Fibroblast of lung (primary cell): ENCODE results near the gene KRTAP5-2. TPM values are rescaled to one million over a fixed set of nuclear protein-coding genes. Genes with fewer than 3 reads are reported as not detected.

Source experiments
- DNase-seq, 2 donors: peaks; one replicate each; pipeline versions ENCODE4 v3.0.0 to v3.0.0-alpha.2; 2010; ENCODE audit warnings: low read depth in 2 of 2
- H2AFZ ChIP-seq: 2 replicates; pipeline ENCODE4 v1.5.1; 2012; ENCODE audit warnings: low read length, control low read depth, inconsistent platforms
- H3K27ac ChIP-seq: 2 replicates; pipeline ENCODE4 v1.5.1; 2011; ENCODE audit warnings: low read length, control low read depth; ENCODE audit not compliant: insufficient read depth
- H3K27me3 ChIP-seq: 2 replicates; pipeline ENCODE4 v1.5.1; 2011; ENCODE audit warnings: mild to moderate bottlenecking, low read length; ENCODE audit not compliant: control insufficient read depth, insufficient read depth
- H3K36me3 ChIP-seq: 2 replicates; pipeline ENCODE4 v1.5.1; 2011; ENCODE audit warnings: low read length; ENCODE audit not compliant: control insufficient read depth, insufficient read depth
- H3K4me1 ChIP-seq: 2 replicates; pipeline ENCODE4 v1.5.1; 2011; ENCODE audit warnings: low read length; ENCODE audit not compliant: control insufficient read depth, insufficient read depth; ENCODE audit errors: extremely low read depth
- H3K4me2 ChIP-seq: 2 replicates; pipeline ENCODE4 v1.5.1; 2011; ENCODE audit warnings: low read length, control low read depth; ENCODE audit not compliant: insufficient read depth; ENCODE audit errors: extremely low read depth
- H3K4me3 ChIP-seq, 4 experiments: fragments of 200-600 bp in 1 of 4; sonication (generic) in 1 of 4; replicated peaks in 1 of 4; 2 replicates each; pipeline ENCODE4 v1.5.1; 2011 to 2016; ENCODE audit warnings: low read length in 4 of 4, low read depth in 3 of 4, mild to moderate bottlenecking in 3 of 4, control low read depth in 2 of 4, inconsistent platforms in 1 of 4, mixed read lengths in 1 of 4; ENCODE audit not compliant: insufficient read depth in 1 of 4; ENCODE audit errors: control extremely low read depth in 1 of 4
- H3K79me2 ChIP-seq: 2 replicates; pipeline ENCODE4 v1.5.1; 2012; ENCODE audit warnings: mild to moderate bottlenecking, low read length, inconsistent platforms; ENCODE audit not compliant: control insufficient read depth, insufficient read depth
- H3K9ac ChIP-seq: 2 replicates; pipeline ENCODE4 v1.5.1; 2011; ENCODE audit warnings: mild to moderate bottlenecking, low read length, control low read depth; ENCODE audit not compliant: insufficient read depth
- H3K9me3 ChIP-seq: 2 replicates; pipeline ENCODE4 v1.5.1; 2012; ENCODE audit warnings: low read depth, low read length; ENCODE audit not compliant: control insufficient read depth, insufficient read depth
- H4K20me1 ChIP-seq: 2 replicates; pipeline ENCODE4 v1.5.1; 2011; ENCODE audit warnings: low read length; ENCODE audit not compliant: control insufficient read depth, insufficient read depth; ENCODE audit errors: extremely low read depth
- CTCF ChIP-seq, 2 donors: IDR thresholded peaks in 1 of 2; conservative IDR thresholded peaks in 1 of 2; 1 replicate in 1 of 2; 2 replicates in 1 of 2; pipeline ENCODE4 v1.5.1; 2011 to 2012; ENCODE audit warnings: low read length in 2 of 2, control low read depth in 1 of 2, inconsistent platforms in 1 of 2, low read depth in 1 of 2, mild to moderate bottlenecking in 1 of 2
- EZH2 ChIP-seq: IDR thresholded peaks from 2 replicates; pipeline ENCODE4 v1.5.1; 2012; ENCODE audit warnings: low read length, control low read depth, mild to moderate bottlenecking; ENCODE audit errors: missing control alignments
- polyA plus RNA-seq, 2 donors: library from polyadenylated mRNA; depleted of rRNA in 1 of 2; stranded (reverse) in 1 of 2; unstranded in 1 of 2; fragments of >200 nt; gene quantifications; 2 replicates each; pipeline ENCODE4 v1.2.1, GENCODE V29; 2011 to 2012; ENCODE audit warnings: missing spikeins in 1 of 2
- total RNA-seq: library from RNA; depleted of rRNA; stranded (reverse); fragments of >200 nt; gene quantifications from 2 replicates; pipeline ENCODE4 v1.2.1, GENCODE V29; 2014

The KRTAP5-2 gene
- total and polyA plus RNA-seq, 2 donors (not counting 1 experiment from before 2014, with no cell fraction given), result not detected

GRCh38 chr11:1574238-1574932, 23.7 kb downstream of the KRTAP5-2 start:
- DNase-seq, result peak; percentile 16 to 49
- no peak overlapping the region for H3K9ac ChIP-seq
- H3K27me3 ChIP-seq, result peaks cover 28% of the 10 kb centered on the region
- no peak overlapping the region for H2AFZ ChIP-seq
- H4K20me1 ChIP-seq, result no peaks in the 10 kb centered on the region
- no peaks in the 10 kb centered on the region for H3K4me1 ChIP-seq
- TF ChIP-seq CTCF (conservative IDR thresholded peaks at IDR 0.05 in 1 of 2, IDR thresholded peaks at IDR 0.05 in 1 of 2; ENCODE audit: low read depth in 1 of 2, low read length in 2 of 2) (peak; percentile 52 to 54), EZH2 (no peak)
- H3K4me2 ChIP-seq, result peak overlapping the region; percentile 27
- no peaks in the 10 kb centered on the region for H3K9me3 ChIP-seq
- no peak overlapping the region for H3K27ac ChIP-seq
- H3K4me3 ChIP-seq, result peak overlapping the region in 1 of 4 experiments; percentile 25
- H3K36me3 ChIP-seq, result no peaks in the 10 kb centered on the region
- no peaks in the 10 kb centered on the region for H3K79me2 ChIP-seq

GRCh38 chr11:1573903-1574237, 24.2 kb downstream of the KRTAP5-2 start:
- TF ChIP-seq CTCF (conservative IDR thresholded peaks at IDR 0.05 in 1 of 2, IDR thresholded peaks at IDR 0.05 in 1 of 2; ENCODE audit: low read depth in 1 of 2, low read length in 2 of 2), result no peak
- no peak for TF ChIP-seq EZH2
- Histone ChIP-seq H3K27me3 (peaks cover 28% of the 10 kb centered on the region), H3K9ac (no peak overlapping the region), H3K4me2 (no peak overlapping the region), H3K27ac (no peak overlapping the region), H2AFZ (no peak overlapping the region), H3K79me2 (no peaks in the 10 kb centered on the region), H3K36me3 (no peaks in the 10 kb centered on the region), H4K20me1 (no peaks in the 10 kb centered on the region), H3K4me1 (no peaks in the 10 kb centered on the region), H3K9me3 (no peaks in the 10 kb centered on the region), H3K4me3 (no peak overlapping the region)
- no peak for DNase-seq

DNA sequence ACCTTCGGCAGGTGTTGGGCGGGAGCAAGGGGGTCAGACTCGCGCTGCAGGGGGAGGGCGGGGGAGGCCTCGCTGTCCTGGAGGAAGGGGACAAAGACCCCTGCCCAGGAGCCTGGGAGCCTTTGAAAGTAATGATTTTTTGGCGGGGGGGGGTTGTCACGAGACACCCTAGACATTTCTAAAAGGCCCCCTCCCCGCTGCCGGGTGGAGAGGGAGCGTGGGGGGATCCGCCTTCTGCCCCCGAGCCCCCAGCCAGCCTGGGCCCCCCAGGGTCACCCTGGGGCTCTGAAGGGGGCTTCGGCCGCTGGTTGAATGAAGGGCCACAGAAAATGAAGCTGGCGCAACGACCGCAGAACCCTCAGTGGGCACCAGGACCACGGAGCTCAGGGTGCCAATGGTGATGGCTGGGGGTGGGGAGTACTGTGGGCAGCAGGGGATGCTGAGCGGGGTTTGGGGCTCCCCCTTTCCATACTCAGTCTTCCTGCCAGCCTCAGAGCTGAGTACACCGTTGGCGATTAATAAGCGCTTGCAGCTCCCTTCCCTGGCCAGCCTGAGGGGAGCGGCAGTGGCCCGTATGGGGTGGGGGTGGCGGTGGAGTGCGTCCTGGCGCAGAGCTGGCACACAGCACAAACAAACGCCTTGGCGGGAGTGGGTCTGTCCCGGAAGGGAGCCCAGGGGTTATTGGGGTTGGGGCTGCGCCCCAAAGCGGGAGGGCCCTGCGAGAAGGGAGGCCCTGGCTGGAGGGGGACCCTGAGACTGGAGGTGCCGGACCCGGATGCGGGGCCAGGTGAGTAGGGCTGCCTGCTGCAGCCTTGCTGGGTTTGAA, 24.8 kb downstream of the KRTAP5-2 start:
- Histone ChIP-seq H3K4me1 (no peaks in the 10 kb centered on the region), H3K4me2 (no peak overlapping the region), H2AFZ (no peak overlapping the region), H3K9ac (no peak overlapping the region), H3K79me2 (no peaks in the 10 kb centered on the region), H3K27me3 (peaks cover 28% of the 10 kb centered on the region), H3K27ac (no peak overlapping the region), H3K36me3 (no peaks in the 10 kb centered on the region), H3K4me3 (no peak overlapping the region), H3K9me3 (no peaks in the 10 kb centered on the region), H4K20me1 (no peaks in the 10 kb centered on the region)
- DNase-seq, result no peak
- no peak for TF ChIP-seq CTCF (conservative IDR thresholded peaks at IDR 0.05 in 1 of 2, IDR thresholded peaks at IDR 0.05 in 1 of 2; ENCODE audit: low read depth in 1 of 2, low read length in 2 of 2)
- TF ChIP-seq EZH2, result peak; percentile 95
